HG02885 (cell line): ENCODE results near the gene OR13C2.

Experiments
- ATAC-seq: cut with Tn5 transposase; IDR thresholded peaks from one replicate; pipeline ENCODE4 v1.9.1; 2021; ENCODE audit warnings: mild to moderate bottlenecking; ENCODE audit not compliant: unreplicated experiment, poor library complexity

OR13C2 gene

DNA sequence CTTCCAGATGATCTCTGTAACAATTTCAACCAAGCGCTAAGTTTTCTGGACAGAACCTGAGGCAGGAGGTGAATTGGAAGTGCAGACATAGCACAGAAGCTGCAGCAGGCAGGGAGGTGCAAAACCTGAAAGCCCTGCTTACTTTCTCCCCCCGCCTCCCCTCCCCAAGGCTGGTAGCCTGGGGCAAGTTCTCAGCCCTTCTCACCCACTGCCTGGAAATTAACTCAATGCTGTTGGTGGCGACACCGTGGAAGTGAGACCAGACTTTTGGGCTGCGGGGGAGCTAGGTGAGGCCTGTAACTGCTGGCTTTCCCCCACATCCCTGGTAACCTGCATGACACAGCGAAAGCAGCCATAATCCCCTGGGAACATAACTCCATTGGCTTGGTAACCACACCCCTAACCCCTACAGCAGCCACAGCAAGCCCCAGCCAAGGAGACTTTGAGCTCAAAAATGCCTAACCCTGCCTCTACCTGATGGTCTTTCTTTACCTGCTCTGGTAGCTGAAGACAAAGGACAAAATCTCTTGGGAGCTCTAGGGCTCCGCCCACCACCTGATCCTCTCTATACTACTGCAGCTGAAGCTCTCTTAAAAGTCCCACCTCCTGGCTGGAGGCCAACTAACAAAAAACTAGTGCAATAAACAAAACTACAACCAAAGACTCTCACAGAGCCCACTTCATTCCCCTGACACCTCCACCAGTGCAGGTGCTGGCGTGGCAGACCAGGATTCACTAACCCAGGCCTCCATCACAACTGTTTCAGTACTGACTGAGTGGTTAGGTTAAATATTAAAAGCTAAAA, 48.4 kb downstream of the OR13C2 start:
- ATAC-seq: no peak

DNA sequence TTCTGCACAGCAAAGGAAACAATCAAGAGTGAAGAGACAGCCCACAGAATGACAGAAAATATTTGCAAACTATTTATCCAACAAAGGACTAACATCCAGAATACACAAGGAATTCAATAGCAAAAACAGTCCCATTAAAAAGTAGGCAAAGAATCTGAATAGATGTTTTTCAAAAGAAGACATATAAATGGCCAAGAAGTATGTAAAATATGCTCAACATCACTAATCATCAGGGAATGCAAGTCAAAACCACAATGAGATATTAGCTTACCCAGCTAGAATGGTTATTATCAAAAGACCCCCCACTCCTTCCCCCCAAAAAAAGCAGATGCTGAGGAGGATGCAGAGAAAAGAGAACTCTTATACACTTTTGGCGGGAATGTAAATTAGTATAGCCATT, 49.9 kb downstream of the OR13C2 start:
- no peak for ATAC-seq
